HG03457 (cell line): ENCODE measurements around the gene PHF12.

Experiments used
- ATAC-seq: cut with Tn5 transposase; IDR thresholded peaks from one replicate; pipeline ENCODE4 v1.9.1; 2021; ENCODE audit warnings: moderate number of reproducible peaks; ENCODE audit not compliant: unreplicated experiment

PHF12 gene

DNA sequence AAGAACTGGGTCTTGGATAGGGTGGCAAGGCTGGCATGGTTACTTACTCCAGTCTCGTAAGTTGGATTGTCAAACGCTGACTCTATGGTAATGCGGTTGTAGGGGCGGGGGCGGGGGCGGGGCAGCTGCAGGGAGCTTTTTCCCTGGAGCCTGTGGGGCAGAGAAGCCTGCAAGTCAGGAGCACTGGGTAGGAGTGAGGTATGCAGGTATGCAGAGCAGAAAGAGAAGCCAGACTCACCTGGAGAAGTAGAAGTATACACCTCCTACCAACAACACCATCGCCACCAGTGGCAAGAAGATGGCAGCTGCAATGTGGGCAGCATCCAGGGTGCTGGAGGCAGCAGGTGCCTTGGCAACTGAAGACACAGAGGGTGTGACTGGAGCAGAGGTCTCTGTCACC lies 4.8 kb upstream of the PHF12 start:
- no peak for ATAC-seq

DNA sequence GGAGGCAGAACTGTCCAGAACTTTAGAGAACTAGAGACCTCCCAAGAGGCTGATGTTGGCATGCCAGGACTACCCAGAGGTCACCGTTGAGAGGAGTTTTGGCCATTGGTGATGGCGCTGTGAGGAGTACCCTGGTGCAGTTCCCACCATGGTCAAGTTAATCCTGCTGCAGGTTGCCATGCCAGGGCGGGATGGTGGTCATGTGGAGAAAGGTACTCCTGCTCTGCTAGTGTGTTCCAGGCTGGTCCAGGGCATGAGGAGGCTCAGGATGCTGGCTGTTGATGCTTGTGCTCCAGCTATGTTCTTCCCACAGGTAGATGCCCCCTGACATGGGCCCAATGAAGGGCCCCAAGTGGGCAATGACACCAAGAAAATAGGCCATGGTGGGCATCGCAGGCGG lies 4.1 kb upstream of the PHF12 start:
- ATAC-seq, result no peak

DNA sequence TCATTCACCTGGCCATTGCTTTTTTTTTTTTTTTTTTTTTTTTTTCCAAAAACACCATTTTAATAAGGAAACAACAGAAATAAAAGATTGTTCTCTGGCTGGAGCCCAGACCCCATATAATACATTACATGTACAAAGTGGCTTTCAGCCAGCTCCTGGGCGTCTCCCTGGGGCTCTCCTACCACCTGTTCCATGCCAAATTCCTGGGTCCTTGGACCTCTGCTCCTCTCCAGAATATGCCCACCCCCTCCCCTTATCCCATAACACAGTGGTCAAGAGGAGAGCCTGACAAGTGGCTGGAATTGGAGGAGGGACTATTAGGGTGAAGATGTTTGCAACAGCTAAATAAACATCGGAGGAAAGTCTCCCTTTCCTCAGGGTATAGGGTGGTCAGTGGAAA lies 3.6 kb upstream of the PHF12 start:
- ATAC-seq, result no peak

DNA sequence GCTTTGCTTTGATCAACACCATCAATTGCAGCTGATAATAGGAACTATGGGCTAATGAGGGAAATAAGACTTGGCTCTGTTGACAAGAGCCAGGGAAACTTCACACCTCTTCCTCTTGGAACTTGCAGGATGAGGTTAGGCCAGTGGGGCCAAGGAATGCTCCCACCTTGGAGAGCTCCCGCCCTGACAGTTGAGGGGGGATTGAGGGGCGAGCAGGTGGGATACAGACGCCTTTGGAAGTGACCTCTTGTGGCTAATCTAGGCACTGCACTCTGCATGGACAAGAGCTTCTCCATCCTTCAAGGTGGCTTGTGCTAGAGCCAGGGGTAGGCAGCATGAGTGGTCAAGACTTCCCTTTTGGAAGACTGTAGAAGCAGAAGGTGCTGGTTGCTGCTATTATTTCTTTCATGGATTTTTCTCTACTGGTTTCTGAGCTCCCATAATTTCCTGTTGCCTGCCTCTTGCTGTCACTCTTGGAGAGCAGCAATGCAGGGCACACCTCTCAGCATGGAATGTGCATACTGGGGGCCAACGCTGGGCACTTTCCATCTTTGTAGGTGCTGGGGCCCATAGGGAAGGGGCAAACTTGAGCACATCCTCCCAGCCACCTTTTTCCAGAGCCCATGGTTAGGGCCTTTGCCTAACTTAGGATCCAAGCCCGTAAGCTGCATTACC lies 2.3 kb upstream of the PHF12 start:
- ATAC-seq, result no peak

DNA sequence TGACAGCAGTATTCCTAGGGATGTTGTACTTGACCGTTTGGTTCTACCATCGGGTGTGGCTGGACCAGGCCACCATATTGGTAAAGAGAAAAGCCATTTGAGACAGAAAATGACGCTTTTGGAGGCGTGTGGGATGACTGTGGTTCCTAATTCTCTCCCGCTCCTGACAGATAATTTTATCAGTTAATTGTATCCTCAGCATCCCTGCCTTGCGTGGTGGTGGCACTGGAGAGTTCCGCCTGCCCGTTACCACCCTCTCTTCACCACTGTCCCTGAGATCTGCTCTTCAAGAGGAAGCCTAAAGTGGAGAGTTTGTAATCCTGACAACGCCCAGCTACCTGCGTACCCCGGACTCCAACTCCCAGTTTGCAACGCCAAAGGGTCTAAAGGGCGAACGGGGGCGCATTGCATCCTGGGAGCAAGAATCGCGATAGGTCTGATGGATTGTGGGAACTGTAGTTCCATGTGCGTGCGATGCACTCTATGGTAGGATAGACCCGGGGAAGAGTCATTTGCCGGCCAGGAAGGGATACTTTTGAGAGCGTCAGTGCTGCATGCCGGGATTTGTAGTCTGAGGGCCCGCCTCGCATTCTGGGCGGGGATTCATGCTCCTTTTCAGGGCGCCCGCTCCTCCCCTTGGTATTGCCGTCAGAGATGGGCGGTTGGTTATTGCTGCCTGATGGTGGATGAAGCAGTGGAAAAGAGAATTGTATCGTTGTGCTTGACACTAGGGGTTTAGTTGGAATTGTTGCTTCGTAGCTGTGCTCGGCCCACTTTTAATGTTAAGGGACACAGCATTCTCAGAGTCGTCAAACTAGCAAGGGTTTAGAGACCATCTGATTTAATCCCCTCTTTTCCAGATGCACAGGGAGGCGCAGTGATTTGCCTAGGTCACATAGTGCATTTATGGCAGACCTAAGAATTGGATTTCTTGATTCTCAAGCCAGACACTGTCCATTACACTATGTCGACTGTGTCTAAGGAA lies 965 bp upstream of the PHF12 start:
- peak; percentile 51 for ATAC-seq

DNA sequence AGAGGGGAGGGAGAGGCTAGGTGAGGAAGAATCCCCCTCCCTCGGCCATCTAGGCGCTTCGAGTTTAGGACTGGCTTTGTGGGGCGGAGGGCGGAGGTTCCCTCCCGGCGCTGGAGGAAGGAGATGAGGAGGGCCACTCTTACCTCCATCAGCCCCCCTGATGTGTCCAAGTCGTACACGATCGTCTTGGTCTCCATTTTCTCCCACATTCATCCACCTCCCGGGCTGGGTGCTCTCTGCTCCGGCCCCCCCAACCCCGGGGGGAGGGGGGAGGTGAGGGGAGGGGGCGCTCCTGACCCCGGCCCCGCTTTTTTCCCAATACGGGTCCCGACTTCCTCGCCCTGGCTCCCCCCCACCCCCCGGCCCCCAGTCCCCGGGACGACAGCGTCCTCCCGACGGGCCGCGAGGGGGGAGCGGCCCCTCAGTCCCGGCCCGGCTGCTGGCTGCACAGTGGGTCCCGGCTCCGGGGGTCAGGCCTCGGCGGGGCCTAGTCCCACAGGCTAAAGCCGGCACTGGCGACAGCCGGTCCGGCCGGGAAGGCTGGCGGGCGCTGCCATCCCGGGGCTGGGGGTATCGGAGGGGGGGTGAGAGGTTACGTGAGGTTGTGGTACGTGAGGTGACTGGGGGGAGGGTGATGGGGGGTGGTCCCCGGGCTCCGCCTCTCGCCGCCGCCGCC lies 428 bp downstream of the PHF12 start:
- no peak for ATAC-seq

DNA sequence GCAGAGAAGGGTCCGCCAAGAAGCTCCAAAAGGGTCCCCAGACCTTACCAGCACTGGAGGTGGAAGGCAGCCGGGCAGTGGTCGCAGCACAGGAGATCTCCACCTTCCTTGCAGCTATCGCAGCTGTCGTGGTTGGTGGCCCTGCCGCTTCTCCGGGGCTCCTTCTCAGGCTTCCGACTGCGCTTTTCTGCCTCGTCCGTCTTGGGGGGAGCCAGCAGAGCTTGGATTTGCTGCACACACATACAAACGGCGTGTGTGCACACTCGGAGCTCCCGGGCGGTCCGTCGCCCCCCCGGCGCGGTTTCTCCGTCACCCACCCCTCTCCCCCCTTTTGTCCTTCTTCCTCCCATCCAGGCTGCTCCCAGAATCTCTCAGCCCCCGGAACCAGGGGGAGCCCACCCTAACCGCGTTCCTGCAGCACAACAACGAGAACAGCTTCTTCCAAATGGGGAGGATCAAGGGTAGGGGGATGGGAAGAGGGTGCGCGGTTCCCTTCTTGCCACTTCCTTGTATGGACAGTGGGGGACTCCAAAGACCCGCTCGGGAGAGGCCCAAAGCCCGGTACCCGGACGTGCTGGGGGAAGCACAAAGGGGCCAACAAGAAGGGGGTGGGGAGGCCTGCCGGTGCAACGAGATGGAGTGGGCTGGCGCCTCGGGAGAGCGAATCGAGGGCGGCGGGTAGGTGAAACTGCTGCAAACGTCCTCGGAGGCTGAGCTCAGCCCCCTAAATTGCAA lies 1.1 kb downstream of the PHF12 start:
- ATAC-seq, result no peak

DNA sequence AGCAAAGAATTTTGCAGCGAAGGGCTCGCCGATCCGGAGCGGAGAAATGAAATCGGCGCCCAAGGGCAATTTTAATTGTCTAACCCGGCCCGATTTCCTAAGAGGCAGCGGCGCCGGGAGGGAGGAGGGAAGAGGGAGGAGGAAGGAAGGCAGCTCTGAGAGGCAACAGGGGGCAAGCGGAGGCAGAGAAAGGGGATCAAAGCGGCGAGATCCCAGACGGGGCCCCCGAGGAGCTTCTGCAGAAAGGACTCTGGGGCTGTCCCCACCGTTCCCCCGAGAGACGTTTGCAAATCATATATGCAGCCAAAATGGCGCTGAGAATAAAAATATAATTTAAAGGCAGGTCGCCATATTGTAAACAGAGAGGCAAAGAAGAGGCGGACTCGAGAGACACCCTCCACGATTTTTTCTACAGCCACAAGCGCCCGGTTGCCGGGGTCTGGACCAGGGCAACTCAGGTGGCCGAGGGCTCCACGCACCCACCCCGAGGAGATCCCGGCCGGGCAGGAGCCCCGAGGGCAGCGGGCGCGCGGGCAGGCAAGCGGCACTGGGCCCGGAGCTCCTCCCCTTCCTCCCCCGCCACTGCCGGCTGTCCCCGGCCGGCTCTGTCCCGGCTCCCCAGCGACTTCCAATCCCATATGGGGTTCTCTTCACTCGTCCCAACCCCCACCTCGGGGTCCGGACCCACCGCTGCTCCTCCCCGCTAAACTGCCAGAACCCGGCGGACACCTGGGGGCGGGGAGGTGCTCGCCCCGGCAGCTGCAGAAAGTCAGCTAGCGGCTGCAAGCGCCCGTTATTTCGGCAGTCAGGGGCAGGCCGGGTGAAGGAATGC lies 1.9 kb downstream of the PHF12 start:
- ATAC-seq, result no peak

DNA sequence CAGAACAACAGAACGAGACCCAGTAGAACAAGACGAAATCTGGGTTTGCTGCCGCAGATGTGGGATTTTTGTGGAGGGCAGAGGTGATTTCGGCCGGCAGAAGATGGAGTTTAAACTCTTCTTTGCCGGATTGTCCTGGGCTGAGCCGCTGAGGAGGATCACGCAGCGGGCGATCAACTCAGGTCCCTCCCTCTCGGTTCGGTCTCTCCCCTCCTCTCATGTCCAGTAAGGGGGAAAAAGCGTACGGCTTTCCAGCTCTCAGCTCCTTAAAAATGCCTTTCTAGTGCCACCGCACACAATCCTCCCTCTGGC lies 2.5 kb downstream of the PHF12 start:
- ATAC-seq, result no peak

DNA sequence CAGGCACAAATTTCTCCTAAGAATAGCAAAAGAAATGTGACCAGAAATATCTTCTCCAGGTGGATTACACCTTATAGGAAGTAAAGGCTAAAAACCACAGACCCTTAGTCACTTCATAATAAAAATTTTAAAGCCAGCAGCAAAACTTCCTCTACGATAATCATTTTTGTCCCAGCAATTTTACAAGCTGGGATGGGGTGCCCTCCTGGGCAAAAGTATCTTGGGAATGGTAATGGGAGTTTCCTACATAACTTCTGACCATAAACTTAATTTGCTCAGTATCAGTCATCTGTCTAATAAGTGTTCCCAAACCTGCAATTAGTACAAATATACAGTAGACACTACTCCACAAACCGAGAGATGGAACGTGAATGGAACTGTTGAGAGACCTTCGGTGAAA lies 3.0 kb downstream of the PHF12 start:
- ATAC-seq, result no peak

DNA sequence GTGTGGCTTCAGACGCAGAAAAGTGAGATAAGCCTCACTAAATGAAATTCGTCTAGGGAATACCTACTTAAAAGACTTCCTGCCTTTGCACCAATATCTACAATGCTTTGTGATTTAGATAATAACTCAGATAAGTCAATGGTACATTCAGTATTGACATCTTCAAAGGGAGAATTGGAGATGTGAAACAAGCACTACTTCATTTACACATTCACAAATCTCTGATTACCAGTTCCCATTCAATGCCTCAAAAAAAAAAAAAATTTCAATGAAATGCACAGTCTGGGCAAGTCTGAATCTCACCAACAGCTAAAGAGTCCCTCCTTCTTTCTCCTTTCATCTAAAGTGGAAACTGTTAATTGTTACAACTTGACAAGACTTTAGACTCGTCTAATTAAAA lies 3.7 kb downstream of the PHF12 start:
- ATAC-seq, result no peak

DNA sequence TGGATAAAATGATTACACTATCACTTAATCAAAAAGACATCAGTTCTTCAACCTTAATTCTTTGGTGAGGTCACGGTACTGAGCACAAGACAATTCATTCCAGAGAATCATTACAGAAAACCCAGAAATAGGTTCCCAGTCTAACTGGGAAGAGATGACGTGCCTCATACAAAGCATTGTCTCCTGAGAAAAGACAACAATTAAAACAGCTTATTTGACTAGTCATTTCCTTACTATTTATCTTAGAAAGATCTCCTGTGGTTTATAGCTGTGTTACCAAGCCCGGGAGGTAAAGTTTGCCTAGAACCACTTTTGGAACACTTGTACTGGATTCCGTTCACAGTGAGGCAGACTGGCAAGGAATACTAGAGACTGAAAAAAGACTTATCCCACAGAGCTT lies 5.1 kb downstream of the PHF12 start:
- ATAC-seq, result no peak

DNA sequence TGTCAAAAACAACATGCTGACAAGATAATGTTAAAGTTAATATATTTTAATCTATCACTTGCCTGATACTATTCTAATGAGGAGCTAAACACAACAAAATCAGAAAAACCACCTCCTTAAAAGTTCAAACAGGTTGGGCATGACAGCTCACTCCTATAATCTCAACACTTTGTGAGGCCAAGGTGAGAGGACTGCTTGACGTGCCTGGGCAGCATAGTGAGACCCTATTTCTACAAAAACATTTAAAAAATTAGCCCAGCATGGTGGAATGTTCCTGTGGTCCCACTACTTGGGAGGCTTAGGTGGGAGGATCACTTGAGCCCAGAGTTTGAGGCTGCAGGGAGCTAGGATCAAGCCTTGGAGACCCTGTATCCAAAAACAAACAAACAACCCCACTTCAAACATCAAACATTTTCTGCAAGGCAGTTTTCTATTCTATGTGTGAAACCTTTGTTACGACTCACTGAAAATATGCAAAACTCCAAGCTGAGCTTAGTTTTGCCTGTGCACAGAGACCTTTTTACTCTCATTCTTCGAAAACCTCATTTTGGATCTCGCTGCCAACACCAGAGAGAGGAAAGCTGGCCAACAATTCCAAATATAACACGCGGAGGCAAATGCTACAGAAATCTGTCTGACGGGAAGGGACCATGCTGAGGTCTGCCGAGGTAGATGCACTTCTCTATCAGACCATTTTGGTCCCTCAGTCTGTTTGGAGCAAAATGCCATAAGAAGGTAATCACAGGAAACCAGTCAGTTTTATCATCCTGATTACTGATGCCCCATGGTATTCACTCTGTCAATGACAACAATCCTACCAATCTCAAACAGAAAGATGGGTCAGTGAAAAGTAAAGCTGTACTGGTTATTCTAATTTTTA lies 6.2 kb downstream of the PHF12 start:
- no peak for ATAC-seq

DNA sequence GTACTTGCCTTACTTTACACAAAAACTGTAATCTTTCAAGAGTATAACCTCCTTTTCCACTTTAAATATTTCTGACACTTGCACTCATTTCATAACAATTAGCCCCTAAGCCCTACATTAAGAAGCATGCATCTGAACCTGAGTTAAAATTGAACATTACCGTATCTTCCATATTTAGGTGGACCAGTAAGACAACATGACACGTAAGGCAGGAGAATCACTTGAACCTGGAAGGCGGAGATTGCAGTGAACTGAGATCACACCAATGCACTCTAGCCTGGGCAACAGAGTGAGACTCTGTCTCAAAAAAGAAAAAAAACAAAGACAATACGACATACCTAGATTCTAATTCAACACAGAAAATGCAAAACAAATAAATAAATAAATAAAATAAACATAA lies 7.0 kb downstream of the PHF12 start:
- no peak for ATAC-seq

DNA sequence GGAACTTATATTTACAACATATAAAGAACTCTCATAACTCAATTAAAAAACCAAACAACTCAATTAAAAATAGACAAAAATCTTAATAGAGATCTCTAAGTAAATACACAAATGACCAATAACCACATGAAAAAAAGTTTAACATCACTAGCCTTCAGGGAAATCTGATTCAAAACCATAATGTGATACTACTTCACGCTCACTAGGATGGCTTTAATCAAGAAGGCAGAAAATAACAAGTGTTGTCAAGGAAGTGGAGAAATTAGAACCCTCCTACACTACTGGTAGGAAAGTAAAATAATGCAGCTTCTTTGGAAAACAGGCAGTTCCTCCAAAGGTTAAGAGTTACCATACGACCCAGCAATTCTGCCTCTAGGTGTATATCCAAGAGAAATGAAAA lies 8.4 kb downstream of the PHF12 start:
- no peak for ATAC-seq

DNA sequence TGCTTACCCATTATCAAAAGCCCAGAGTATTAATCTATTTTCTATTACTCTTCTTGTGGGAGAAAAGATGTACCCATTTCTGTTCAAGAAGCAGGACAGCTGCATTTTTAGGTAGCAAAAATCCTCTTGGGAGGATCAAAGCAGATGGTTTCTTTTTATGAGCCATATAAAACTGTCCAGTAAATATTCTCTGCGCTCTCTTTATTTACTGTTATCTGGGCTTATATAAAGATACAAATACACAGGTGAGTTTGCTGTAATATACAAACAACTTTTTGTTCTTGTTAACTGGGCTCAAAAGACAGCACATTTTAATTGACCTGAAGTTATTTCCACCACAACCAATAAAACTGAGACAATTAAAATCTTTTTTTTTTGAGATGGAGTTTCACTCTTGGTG lies 10.1 kb downstream of the PHF12 start:
- no peak for ATAC-seq

DNA sequence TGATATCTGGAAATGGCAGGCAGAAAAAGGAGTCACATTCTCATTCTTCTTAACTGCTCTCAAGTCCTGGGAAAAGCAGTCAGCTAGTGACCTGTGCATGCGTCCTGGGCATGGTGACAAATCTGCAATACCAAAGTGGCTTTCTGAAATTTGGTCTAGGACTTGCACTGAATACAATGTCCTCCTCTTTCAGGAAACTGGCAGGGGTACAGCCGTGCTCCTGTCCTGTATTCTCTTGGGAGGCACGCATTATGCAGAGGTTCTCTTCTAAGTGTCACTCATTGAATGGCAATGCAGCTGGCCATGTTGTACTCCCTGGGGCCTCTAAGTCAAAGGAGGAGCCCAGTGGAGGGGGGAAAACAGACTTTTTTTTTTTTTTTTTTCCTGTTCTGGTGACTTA lies 10.6 kb downstream of the PHF12 start:
- ATAC-seq, result no peak

DNA sequence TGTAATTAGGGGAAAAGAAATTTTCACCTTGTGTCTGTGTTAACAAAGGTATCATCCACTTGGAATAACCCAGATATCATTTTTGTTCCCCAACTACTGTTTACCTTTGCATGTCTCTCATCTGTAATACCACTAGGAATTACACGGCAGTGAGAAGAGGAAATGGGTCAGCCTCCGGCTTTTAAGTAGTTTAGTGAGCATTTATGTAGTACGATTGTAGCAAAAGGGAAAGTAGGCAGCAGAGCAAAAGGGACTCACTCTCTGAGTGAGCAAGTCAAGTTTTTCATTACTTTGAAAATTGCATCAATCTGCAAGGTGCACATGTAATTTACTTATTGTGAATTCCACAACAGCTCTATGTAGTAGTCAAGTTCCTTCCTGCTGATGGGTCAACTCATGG lies 11.2 kb downstream of the PHF12 start:
- ATAC-seq, result no peak

DNA sequence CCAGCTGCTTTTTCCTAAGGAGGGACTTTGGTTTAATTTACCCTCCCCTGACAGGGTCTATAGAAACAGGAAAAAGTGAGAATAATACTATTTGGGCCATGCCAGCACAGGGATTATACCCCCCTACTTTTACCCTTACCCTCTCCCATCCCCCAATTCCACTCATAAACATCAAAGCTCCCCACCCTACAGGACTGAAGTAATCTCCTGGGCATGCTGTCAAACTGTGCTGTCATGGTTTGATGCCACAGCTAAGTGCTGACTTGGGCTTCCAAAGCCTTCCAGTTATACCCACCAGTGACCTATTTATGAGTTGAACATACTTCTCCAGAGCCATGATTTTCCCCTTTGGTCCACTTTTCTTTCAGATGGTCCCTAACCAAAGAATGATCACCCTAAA lies 12.8 kb downstream of the PHF12 start:
- no peak for ATAC-seq
